ENCODE results near the gene NAV3.

The NAV3 gene

GRCh38 chr12:78035901-78036606 lies 205.4 kb downstream of the NAV3 start:
- in situ Hi-C loops (cut with MboI; ENCODE audit: low sequenced_read_pairs, unreplicated experiment): no loop called here
- no peak for DNase-seq (ENCODE audit: low spot score)
- no peak for TF ChIP-seq CTCF (IDR thresholded peaks at IDR 0.05; ENCODE audit: borderline replicate concordance, control extremely low read depth, extremely low read depth, insufficient read depth, missing control alignments)

- DNase-seq (ENCODE audit: low spot score): no peak
- in situ Hi-C loops (cut with MboI; ENCODE audit: low sequenced_read_pairs, unreplicated experiment): no loop called here
Observed at GRCh38 chr12:78036874-78037273, 206.2 kb downstream of the NAV3 start.

GRCh38 chr12:78037707-78038106 lies 207.0 kb downstream of the NAV3 start:
- in situ Hi-C loops (cut with MboI; ENCODE audit: low sequenced_read_pairs, unreplicated experiment): no loop called here
- DNase-seq (ENCODE audit: low spot score): no peak
- no peak for TF ChIP-seq CTCF (IDR thresholded peaks at IDR 0.05; ENCODE audit: borderline replicate concordance, control extremely low read depth, extremely low read depth, insufficient read depth, missing control alignments)

More at GRCh38 chr12:78036874-78037273, 206.2 kb downstream of the NAV3 start:
- no peak for TF ChIP-seq CTCF (IDR thresholded peaks at IDR 0.05; ENCODE audit: borderline replicate concordance, control extremely low read depth, extremely low read depth, insufficient read depth, missing control alignments)

- in situ Hi-C loops (cut with MboI; ENCODE audit: low sequenced_read_pairs, unreplicated experiment): no loop called here
Observed at GRCh38 chr12:78038541-78038940, 207.8 kb downstream of the NAV3 start.

GRCh38 chr12:78038986-78039385 lies 208.3 kb downstream of the NAV3 start:
- in situ Hi-C loops (cut with MboI; ENCODE audit: low sequenced_read_pairs, unreplicated experiment): no loop called here
- TF ChIP-seq CTCF (IDR thresholded peaks at IDR 0.05; ENCODE audit: borderline replicate concordance, control extremely low read depth, extremely low read depth, insufficient read depth, missing control alignments): no peak
- DNase-seq (ENCODE audit: low spot score): no peak

More at GRCh38 chr12:78038541-78038940, 207.8 kb downstream of the NAV3 start:
- no peak for DNase-seq (ENCODE audit: low spot score)
- no peak for TF ChIP-seq CTCF (IDR thresholded peaks at IDR 0.05; ENCODE audit: borderline replicate concordance, control extremely low read depth, extremely low read depth, insufficient read depth, missing control alignments)

GRCh38 chr12:78040111-78040510 lies 209.4 kb downstream of the NAV3 start:
- in situ Hi-C loops (cut with MboI; ENCODE audit: low sequenced_read_pairs, unreplicated experiment): no loop called here
- TF ChIP-seq CTCF (IDR thresholded peaks at IDR 0.05; ENCODE audit: borderline replicate concordance, control extremely low read depth, extremely low read depth, insufficient read depth, missing control alignments): no peak
- no peak for DNase-seq (ENCODE audit: low spot score)
